ENCODE measurements around the gene NHS. TPM values are rescaled to one million over a fixed set of nuclear protein-coding genes. Genes with fewer than 3 reads are reported as not detected.

NHS gene
- total RNA-seq, 3 donors from 2014 or later = 8.5 to 11.2 (median 8.8) TPM

- intact Hi-C loops (cut with DNase I; ENCODE audit: low total_unique reads) = no loop called here
- Histone ChIP-seq H3K27me3 (peaks cover 0 to 23% of the 10 kb centered on the region in 2 donors), H3K4me3 (no peak overlapping the region), H3K36me3 (no peaks in the 10 kb centered on the region), H3K9me3 (no peaks in the 10 kb centered on the region), H3K27ac (no peak overlapping the region), H3K4me1 (no peaks in the 10 kb centered on the region)
- no peak for TF ChIP-seq POLR2AphosphoS5 (IDR thresholded peaks at IDR 0.05)
- TF ChIP-seq, protein P1, sequence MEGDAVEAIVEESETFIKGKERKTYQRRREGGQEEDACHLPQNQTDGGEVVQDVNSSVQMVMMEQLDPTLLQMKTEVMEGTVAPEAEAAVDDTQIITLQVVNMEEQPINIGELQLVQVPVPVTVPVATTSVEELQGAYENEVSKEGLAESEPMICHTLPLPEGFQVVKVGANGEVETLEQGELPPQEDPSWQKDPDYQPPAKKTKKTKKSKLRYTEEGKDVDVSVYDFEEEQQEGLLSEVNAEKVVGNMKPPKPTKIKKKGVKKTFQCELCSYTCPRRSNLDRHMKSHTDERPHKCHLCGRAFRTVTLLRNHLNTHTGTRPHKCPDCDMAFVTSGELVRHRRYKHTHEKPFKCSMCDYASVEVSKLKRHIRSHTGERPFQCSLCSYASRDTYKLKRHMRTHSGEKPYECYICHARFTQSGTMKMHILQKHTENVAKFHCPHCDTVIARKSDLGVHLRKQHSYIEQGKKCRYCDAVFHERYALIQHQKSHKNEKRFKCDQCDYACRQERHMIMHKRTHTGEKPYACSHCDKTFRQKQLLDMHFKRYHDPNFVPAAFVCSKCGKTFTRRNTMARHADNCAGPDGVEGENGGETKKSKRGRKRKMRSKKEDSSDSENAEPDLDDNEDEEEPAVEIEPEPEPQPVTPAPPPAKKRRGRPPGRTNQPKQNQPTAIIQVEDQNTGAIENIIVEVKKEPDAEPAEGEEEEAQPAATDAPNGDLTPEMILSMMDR (IDR thresholded peaks at IDR 0.05) = no peak
- TF ChIP-seq POLR2A (IDR thresholded peaks at IDR 0.05) = no peak
- DNase-seq (ENCODE audit: low spot score in 2 of 2) = no peak
Measured at GRCh38 chrX:17373337-17373736, 1.7 kb upstream of the NHS start.

DNA sequence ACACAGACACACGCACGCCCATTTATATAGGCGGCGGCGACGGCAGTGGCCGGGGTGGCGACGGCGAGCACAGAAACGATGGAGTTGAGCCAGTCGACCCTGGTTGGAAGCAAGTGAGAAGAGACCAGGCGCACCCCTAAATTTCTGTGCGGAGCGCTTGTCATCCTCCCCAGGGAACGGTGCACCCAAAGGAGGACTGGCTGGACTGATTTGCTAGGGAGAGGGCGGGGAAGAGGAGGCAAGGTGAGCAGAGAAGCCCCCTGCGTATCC, 302 bp downstream of the NHS start:
- Histone ChIP-seq H3K4me3 (peak overlapping the region; percentile 57 to 75 (median 62)), H3K27me3 (peaks cover 0 to 33% of the 10 kb centered on the region in 2 donors), H3K9me3 (no peaks in the 10 kb centered on the region), H3K27ac (peak overlapping the region; percentile 59 to 79), H3K4me1 (no peaks in the 10 kb centered on the region), H3K36me3 (no peaks in the 10 kb centered on the region)
- DNase-seq (ENCODE audit: low spot score in 2 of 2) = no peak
- intact Hi-C loops (cut with DNase I; ENCODE audit: low total_unique reads) = no loop called here
- TF ChIP-seq, protein P1 (IDR thresholded peaks at IDR 0.05) = no peak
- TF ChIP-seq POLR2AphosphoS5 (IDR thresholded peaks at IDR 0.05) (no peak), POLR2A (IDR thresholded peaks at IDR 0.05) (no peak)

GRCh38 chrX:17375637-17376430, 834 bp downstream of the NHS start:
- H3K9me3 ChIP-seq = peaks cover 0 to 2% of the 10 kb centered on the region in 2 donors
- no peak for TF ChIP-seq POLR2AphosphoS5 (IDR thresholded peaks at IDR 0.05)
- TF ChIP-seq, protein P1 (IDR thresholded peaks at IDR 0.05) = no peak
- TF ChIP-seq POLR2A (IDR thresholded peaks at IDR 0.05) = no peak
- peak overlapping the region; percentile 57 to 75 (median 62) for H3K4me3 ChIP-seq
- H3K36me3 ChIP-seq = no peaks in the 10 kb centered on the region
- peaks cover 0 to 33% of the 10 kb centered on the region in 2 donors for H3K27me3 ChIP-seq
- intact Hi-C loops (cut with DNase I; ENCODE audit: low total_unique reads) = no loop called here
- no peak for DNase-seq (ENCODE audit: low spot score in 2 of 2)
- H3K27ac ChIP-seq = peak overlapping the region; percentile 59 to 79
- H3K4me1 ChIP-seq = no peaks in the 10 kb centered on the region

GRCh38 chrX:17376431-17377077, 1.6 kb downstream of the NHS start:
- Histone ChIP-seq H3K4me3 (peak overlapping the region; percentile 57 to 75 (median 62)), H3K36me3 (no peaks in the 10 kb centered on the region), H3K4me1 (no peaks in the 10 kb centered on the region), H3K27me3 (peaks cover 0 to 33% of the 10 kb centered on the region in 2 donors), H3K9me3 (peaks cover 0 to 9% of the 10 kb centered on the region in 2 donors), H3K27ac (peak overlapping the region in 1 of 2 donors; percentile 79)
- TF ChIP-seq POLR2A (IDR thresholded peaks at IDR 0.05) (no peak), POLR2AphosphoS5 (IDR thresholded peaks at IDR 0.05) (no peak)
- TF ChIP-seq, protein P1 (IDR thresholded peaks at IDR 0.05) = no peak
- intact Hi-C loops (cut with DNase I; ENCODE audit: low total_unique reads) = no loop called here
- DNase-seq (ENCODE audit: low spot score in 2 of 2) = no peak

DNA sequence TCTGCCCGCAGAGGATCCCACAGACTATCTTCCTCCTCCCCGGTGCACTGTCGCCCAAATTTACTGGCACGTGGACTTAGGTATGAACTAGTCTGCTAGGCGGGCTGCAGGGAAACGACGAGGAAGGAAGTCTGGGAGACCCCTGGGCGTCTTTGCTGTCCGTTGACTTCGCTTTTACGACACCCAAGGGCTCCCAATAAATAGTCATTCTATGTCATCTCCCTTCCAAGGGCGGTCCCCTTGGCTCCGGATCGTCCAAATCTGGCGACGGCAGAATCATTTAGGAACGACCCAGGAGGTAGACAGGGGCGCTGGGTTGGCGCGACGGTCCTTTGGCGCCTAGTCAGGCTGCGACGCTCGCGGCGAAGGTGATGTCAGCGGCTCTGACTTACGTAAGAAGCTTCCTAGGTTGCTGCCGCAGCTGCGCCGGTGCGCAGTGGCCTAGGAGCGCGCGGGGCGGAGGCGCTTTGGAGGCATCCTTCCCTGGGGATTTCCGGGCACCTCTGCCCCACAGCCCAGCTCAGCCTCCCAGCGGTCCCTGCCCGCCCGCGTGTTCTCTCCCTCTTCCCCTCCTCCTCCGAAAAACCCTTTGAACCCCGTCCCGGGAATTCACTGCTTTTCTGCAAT, 2.2 kb downstream of the NHS start:
- peaks cover 0 to 27% of the 10 kb centered on the region in 2 donors for H3K27me3 ChIP-seq
- intact Hi-C loops (cut with DNase I; ENCODE audit: low total_unique reads) = no loop called here
- H3K36me3 ChIP-seq = no peaks in the 10 kb centered on the region
- H3K27ac ChIP-seq = no peak overlapping the region
- H3K4me1 ChIP-seq = no peaks in the 10 kb centered on the region
- H3K9me3 ChIP-seq = peaks cover 0 to 16% of the 10 kb centered on the region in 2 donors
- H3K4me3 ChIP-seq = peak overlapping the region; percentile 57 to 75 (median 62)
- TF ChIP-seq, protein P1 (IDR thresholded peaks at IDR 0.05) = no peak
- no peak for TF ChIP-seq POLR2A (IDR thresholded peaks at IDR 0.05)
- peak in 2 of 3 donors; percentile 25 to 36 for TF ChIP-seq POLR2AphosphoS5 (IDR thresholded peaks at IDR 0.05)
- DNase-seq (ENCODE audit: low spot score in 2 of 2) = peak in 1 of 2 donors; percentile 40
